A549 (cell line): ENCODE results near the gene CCDC40.

Experiments used
- EP300 ChIP-seq, 2 experiments: fragments of >200 bp; sonication (Bioruptor Twin); formaldehyde crosslinking; IDR thresholded peaks; 2 replicates in 1 of 2; 3 replicates in 1 of 2; pipeline ENCODE4 v1.6.1; 2016 to 2017
- HEYL ChIP-seq: fragments of 250-450 bp; sonication (Bioruptor Pico); IDR thresholded peaks from 2 replicates; pipeline ENCODE4 v1.8.0; 2021; ENCODE audit warnings: mild to moderate bottlenecking, moderate library complexity
- JUN ChIP-seq, 2 experiments: fragments of >200 bp; sonication (Bioruptor Twin); formaldehyde crosslinking; IDR thresholded peaks; 2 replicates in 1 of 2; 3 replicates in 1 of 2; pipeline ENCODE4 v1.6.1; 2016 to 2017
- RCOR1 ChIP-seq: fragments of 150-350 bp; IDR thresholded peaks from 2 replicates; pipeline ENCODE4 v1.6.1; 2014; ENCODE audit warnings: antibody characterized with exemption, low read length, low read depth
- TF ChIP-seq, protein P1 (sequence below): fragments of >200 bp; sonication (Bioruptor Twin); formaldehyde crosslinking; IDR thresholded peaks from 3 replicates; pipeline ENCODE4 v1.5.1; 2016
- TF ChIP-seq, protein P2 (sequence below): fragments of >200 bp; sonication (Bioruptor Twin); formaldehyde crosslinking; IDR thresholded peaks from 3 replicates; pipeline ENCODE4 v1.6.1; 2016
- TF ChIP-seq, protein P3 (sequence below): IDR thresholded peaks from 2 replicates; pipeline ENCODE4 v1.6.1; 2012

GRCh38 chr17:80051681-80052080, 15.2 kb downstream of the CCDC40 start:
- TF ChIP-seq, protein P1, sequence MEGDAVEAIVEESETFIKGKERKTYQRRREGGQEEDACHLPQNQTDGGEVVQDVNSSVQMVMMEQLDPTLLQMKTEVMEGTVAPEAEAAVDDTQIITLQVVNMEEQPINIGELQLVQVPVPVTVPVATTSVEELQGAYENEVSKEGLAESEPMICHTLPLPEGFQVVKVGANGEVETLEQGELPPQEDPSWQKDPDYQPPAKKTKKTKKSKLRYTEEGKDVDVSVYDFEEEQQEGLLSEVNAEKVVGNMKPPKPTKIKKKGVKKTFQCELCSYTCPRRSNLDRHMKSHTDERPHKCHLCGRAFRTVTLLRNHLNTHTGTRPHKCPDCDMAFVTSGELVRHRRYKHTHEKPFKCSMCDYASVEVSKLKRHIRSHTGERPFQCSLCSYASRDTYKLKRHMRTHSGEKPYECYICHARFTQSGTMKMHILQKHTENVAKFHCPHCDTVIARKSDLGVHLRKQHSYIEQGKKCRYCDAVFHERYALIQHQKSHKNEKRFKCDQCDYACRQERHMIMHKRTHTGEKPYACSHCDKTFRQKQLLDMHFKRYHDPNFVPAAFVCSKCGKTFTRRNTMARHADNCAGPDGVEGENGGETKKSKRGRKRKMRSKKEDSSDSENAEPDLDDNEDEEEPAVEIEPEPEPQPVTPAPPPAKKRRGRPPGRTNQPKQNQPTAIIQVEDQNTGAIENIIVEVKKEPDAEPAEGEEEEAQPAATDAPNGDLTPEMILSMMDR, result no peak
- TF ChIP-seq HEYL (CRISPR knock-in tag) (no peak), EP300 (IDR thresholded peaks at IDR 0.05) (no peak), RCOR1 (no peak), JUN (IDR thresholded peaks at IDR 0.05) (no peak)
- TF ChIP-seq, protein P2, sequence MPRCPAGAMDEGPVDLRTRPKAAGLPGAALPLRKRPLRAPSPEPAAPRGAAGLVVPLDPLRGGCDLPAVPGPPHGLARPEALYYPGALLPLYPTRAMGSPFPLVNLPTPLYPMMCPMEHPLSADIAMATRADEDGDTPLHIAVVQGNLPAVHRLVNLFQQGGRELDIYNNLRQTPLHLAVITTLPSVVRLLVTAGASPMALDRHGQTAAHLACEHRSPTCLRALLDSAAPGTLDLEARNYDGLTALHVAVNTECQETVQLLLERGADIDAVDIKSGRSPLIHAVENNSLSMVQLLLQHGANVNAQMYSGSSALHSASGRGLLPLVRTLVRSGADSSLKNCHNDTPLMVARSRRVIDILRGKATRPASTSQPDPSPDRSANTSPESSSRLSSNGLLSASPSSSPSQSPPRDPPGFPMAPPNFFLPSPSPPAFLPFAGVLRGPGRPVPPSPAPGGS, result no peak
- TF ChIP-seq, protein P3, sequence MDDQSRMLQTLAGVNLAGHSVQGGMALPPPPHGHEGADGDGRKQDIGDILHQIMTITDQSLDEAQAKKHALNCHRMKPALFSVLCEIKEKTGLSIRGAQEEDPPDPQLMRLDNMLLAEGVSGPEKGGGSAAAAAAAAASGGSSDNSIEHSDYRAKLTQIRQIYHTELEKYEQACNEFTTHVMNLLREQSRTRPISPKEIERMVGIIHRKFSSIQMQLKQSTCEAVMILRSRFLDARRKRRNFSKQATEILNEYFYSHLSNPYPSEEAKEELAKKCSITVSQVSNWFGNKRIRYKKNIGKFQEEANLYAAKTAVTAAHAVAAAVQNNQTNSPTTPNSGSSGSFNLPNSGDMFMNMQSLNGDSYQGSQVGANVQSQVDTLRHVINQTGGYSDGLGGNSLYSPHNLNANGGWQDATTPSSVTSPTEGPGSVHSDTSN, result no peak
